DND-41 (cell line): ENCODE measurements around the gene ABHD16B.

Experiments
- CTCF ChIP-seq: IDR thresholded peaks from 2 replicates; pipeline ENCODE4 v1.5.1; 2012; ENCODE audit warnings: borderline replicate concordance, low read length, moderate library complexity, mild to moderate bottlenecking; ENCODE audit not compliant: poor library complexity, severe bottlenecking; ENCODE audit errors: extremely low read depth
- EZH2 ChIP-seq: IDR thresholded peaks from 3 replicates; pipeline ENCODE4 v1.6.1; 2012; ENCODE audit warnings: borderline replicate concordance, low read depth, mild to moderate bottlenecking, moderate library complexity, low read length, inconsistent platforms; ENCODE audit not compliant: severe bottlenecking

GRCh38 chr20:63877755-63878470 is 16.6 kb downstream of the ABHD16B start:
- TF ChIP-seq CTCF (no peak), EZH2 (no peak)
